ENCODE data around the gene ST6GALNAC2.
"Not testable (repeated sequence)": the region's sequence is repeated elsewhere in the genome, so short reads cannot be mapped to it uniquely, and the experiment has no call there.

Gene ST6GALNAC2

GRCh38 chr17:76570457-76570856 lies 15.2 kb downstream of the ST6GALNAC2 start:
- DNase-seq (ENCODE audit: low spot score), result no peak

- DNase-seq (ENCODE audit: low spot score), result no peak
Observed at GRCh38 chr17:76569607-76570279, 15.9 kb downstream of the ST6GALNAC2 start.

- DNase-seq (ENCODE audit: low spot score), result no peak
Observed at GRCh38 chr17:76568811-76569221, 16.8 kb downstream of the ST6GALNAC2 start.

- no peak for DNase-seq (ENCODE audit: low spot score)
Observed at GRCh38 chr17:76567634-76568432, 17.8 kb downstream of the ST6GALNAC2 start.

- no peak for DNase-seq (ENCODE audit: low spot score)
Observed at GRCh38 chr17:76566988-76567431, 18.6 kb downstream of the ST6GALNAC2 start.

GRCh38 chr17:76566613-76566943 lies 19.1 kb downstream of the ST6GALNAC2 start:
- DNase-seq (ENCODE audit: low spot score), result no peak

- no peak for DNase-seq (ENCODE audit: low spot score)
Observed at GRCh38 chr17:76565728-76566612, 19.7 kb downstream of the ST6GALNAC2 start.

- peak; percentile 8 for DNase-seq (ENCODE audit: low spot score)
Observed at GRCh38 chr17:76564991-76565727, 20.5 kb downstream of the ST6GALNAC2 start.

GRCh38 chr17:76563359-76563758 lies 22.3 kb downstream of the ST6GALNAC2 start:
- DNase-seq (ENCODE audit: low spot score), result not testable (repeated sequence)

- peak; percentile 2 for DNase-seq (ENCODE audit: low spot score)
Observed at GRCh38 chr17:76562734-76563148, 22.9 kb downstream of the ST6GALNAC2 start.

GRCh38 chr17:76561799-76562268 lies 23.8 kb downstream of the ST6GALNAC2 start:
- DNase-seq (ENCODE audit: low spot score), result peak; percentile 5

- DNase-seq (ENCODE audit: low spot score), result peak; percentile 0
Observed at GRCh38 chr17:76561332-76561731, 24.3 kb downstream of the ST6GALNAC2 start.

GRCh38 chr17:76560877-76561221 lies 24.8 kb downstream of the ST6GALNAC2 start:
- no peak for DNase-seq (ENCODE audit: low spot score)

GRCh38 chr17:76560036-76560876 lies 25.4 kb downstream of the ST6GALNAC2 start:
- DNase-seq (ENCODE audit: low spot score), result peak; percentile 0

GRCh38 chr17:76559460-76559859 lies 26.2 kb downstream of the ST6GALNAC2 start:
- DNase-seq (ENCODE audit: low spot score), result peak; percentile 0

- DNase-seq (ENCODE audit: low spot score), result no peak
Observed at GRCh38 chr17:76558198-76559095, 27.2 kb downstream of the ST6GALNAC2 start.

- peak; percentile 85 for DNase-seq (ENCODE audit: low spot score)
Observed at GRCh38 chr17:76557368-76558197, 28.1 kb downstream of the ST6GALNAC2 start.

- no peak for DNase-seq (ENCODE audit: low spot score)
Observed at GRCh38 chr17:76556765-76557367, 28.8 kb downstream of the ST6GALNAC2 start.
